ENCODE measurements around the gene OR51B6.
"Not testable (repeated sequence)": the region's sequence is repeated elsewhere in the genome, so short reads cannot be mapped to it uniquely, and the experiment has no call there.

- TF ChIP-seq CTCF (conservative IDR thresholded peaks at IDR 0.05); EZH2 (IDR thresholded peaks at IDR 0.05; ENCODE audit: low read depth): not testable (repeated sequence)
Measured at GRCh38 chr11:5356031-5356430, 4.7 kb downstream of the OR51B6 start.

Measured in PC-9 (cell line).